GM18867 (cell line): ENCODE data around the gene CYB5A.
"Not testable (repeated sequence)": the region's sequence is repeated elsewhere in the genome, so short reads cannot be mapped to it uniquely, and the experiment has no call there.

Experiments used
- ATAC-seq: cut with Tn5 transposase; IDR thresholded peaks from one replicate; pipeline ENCODE4 v1.9.1; 2021; ENCODE audit warnings: mild to moderate bottlenecking, moderate library complexity; ENCODE audit not compliant: unreplicated experiment

The CYB5A gene

DNA sequence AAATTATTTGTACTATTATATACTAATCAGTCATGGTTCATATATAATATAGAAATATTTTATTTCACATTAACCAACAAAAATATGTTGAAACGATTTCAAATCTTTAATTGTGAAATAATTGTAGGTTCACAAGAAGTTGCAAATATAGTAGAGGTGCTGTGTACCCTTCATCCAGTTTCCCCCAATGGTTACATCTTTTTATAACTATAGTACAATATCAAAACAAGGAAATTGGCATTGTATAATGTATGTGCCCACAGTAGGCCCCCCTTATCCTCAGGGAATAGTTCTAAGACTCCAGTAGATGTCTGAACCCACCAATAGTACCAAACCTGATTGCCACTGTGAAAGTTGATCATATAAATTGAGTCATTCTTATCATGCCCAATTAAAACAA, 7.4 kb upstream of the CYB5A start:
- no peak for ATAC-seq

DNA sequence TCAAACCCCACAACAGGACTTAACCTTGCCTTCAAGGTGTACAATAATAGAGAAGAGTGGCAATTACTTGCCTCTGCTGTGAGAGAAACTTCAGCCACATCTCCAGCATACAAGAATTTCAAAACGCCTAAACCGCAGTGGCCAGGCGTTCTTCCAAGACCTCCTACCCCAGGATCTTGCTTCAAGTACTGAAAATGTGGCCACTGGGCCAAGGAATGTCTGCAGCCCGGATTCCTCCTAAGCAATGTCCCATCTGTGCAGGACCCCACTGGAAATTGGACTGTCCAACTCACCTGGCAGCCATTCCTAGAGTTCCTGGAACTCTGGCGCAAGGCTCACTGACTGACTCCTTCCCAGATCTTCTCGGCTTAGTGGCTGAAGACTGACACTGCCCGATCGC, 2.8 kb upstream of the CYB5A start:
- ATAC-seq: no peak

DNA sequence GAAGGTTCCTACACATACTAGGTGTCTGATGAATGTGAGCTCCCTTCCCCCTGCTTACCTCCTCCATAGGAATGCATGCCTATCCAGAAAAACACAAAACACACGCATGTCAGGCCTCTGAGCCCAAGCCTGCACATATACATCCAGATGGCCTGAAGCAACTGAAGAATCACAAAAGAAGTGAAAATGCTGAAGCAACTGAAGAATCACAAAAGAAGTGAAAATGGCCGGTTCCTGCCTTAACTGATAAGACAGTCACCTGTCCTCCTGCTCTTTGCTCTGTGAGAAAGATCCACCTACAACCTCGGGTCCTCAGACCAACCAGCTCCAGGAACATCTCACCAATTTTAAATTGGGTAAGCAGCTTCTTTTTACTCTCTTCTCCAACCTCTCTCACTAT, 1.2 kb upstream of the CYB5A start:
- ATAC-seq: not testable (repeated sequence)

DNA sequence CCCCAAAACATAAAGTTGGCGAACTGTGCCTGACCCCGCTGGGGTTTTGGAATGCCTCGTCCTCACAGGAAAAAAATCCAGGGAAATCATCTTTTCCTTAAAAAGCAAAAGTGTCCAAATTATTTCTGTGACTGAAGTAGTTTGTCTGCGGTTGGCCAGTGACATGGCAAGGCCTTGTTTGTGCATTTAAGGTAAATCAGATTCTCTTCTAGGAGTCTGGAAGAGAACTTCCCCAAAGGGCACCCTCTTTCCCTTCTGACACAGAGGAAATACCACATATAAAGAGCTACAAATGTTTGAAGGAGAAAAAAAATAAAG, 737 bp upstream of the CYB5A start:
- no peak for ATAC-seq

DNA sequence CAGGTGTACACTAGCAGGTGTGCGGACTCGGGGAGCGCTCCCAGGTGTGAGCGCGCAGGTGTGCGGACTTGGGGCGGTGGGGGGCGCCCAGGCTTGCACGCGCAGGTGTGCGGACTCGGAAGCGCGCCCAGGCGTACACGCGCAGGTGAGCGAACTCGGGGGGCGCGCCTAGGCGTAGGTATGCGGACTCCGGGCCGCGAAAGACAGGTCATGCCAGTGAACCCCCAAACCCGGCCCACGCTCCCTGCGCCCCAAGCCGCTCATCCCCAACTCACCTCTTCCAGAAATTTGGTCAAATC, 342 bp downstream of the CYB5A start:
- ATAC-seq: no peak

DNA sequence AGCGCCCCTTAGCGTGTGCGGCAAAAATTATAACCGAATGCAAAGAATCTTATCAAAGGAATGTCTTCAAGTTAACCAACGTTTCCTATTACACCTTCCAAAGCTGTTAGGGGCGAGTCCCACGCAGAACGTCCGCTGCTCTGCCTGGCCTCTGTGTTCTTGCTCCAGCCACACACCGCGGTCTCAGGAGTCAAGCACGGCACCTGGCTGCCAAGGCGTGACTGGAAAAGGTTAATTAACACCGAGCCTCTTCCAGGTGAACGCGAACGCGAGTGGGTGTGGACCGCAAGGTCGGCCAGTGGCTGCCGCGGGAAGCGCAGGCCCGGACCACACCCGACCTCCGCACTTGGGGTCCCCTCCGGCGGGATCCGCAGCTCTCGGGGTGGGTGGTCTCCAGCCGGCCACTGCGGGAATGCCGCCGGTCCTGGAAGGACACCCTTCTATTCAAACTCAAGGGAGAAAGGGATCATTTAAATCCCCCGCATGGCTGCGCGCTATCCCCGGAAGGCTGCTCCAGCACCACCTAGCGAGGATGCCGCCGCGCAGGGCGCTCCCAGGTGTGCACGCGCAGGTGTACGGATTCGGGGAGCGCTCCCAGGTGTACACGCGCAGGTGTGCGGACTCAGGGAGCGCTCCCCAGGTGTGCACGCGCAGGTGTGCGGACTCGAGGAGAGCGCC, 830 bp downstream of the CYB5A start:
- no peak for ATAC-seq

DNA sequence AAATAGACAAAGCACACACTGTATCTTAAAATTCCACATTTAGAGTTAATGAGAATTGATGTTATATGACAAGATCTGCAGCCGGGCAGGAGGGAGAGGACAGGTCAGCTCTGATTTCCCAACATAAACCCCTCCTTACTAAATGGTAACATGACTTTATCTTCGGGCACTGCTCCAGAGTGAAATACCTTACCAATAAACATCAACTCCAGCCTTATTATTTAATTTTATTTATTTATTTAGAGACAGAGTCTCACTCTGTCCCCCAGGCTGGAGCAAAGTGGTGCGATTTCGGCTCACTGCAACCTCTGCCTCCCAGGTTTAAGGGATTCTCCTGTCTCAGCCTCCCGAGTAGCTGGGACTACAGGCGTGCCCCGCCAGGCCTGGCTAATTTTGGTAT, 1.7 kb downstream of the CYB5A start:
- ATAC-seq: no peak

DNA sequence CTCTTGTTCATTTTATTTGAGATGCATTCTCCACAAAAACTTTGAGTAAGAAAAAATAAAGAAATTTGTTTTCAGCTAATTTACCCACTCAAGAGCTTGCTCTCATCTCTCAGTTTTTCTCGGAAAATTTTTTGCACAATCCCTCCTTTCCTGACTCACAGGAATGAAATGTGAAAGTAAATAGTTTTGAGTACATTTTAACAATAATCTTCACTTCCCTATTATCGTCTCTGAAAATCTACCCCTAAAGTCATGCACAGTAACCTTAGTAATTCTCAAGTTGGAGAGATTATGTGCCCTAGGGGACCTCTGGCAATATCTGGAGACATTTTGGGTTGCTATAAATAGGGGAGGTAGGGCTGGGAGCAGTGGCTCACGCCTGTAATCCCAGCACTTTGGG, 2.6 kb downstream of the CYB5A start:
- no peak for ATAC-seq

DNA sequence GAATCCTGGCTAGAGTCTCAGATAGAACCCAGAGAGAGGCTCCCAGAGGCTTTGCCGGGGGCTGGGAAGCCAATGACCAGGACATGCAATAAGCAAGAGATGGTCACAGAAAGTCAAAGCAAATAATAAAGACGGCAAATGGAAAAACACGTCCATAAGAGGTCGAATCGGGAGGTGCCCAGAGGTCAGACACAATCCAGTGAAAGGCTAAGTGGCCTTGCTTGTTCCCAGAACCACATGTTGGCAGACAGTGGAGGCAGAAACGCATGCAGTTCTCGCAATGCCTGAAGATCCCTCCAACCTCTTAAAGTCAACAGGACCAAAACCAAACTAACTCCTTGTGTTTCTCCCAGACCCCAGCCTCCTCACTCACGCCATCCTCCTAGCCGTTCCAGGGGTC, 3.0 kb downstream of the CYB5A start:
- ATAC-seq: no peak

DNA sequence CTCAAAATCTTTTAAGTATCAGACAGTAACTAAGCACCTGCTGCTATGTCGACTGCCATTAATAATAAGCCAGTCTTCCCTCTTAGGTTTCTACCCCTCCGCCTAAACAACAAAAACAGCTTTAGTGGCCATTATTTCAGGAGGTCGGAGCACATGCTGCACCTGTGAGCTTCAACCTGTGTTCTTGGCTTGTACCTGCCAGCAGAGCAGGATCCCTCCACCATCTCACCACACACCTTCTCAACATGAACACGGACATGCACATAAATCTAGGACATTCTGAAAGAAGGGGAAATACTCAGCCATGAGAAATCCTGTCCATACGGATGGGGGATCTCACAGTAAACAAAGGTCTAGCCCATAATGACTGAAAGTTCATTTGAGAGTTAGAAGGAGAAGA, 3.7 kb downstream of the CYB5A start:
- ATAC-seq: no peak

DNA sequence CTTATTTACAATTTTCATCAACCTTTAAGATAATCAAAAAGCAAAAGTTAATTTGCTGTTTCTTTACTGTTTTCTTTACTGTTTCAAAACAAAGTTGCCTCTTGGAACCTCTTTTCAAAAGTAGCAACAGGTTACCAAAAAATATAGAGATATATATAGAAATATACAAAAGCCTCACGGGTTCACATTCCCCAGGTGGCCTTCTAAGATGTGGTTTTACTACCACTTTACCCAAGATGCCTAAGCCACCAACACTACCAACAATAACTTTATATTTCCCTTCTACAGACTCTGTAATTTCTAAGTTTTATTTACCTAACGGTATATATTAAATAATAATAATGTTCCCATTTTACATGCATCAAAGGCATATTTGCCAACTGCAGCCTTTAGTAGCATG, 4.9 kb downstream of the CYB5A start:
- ATAC-seq: no peak

DNA sequence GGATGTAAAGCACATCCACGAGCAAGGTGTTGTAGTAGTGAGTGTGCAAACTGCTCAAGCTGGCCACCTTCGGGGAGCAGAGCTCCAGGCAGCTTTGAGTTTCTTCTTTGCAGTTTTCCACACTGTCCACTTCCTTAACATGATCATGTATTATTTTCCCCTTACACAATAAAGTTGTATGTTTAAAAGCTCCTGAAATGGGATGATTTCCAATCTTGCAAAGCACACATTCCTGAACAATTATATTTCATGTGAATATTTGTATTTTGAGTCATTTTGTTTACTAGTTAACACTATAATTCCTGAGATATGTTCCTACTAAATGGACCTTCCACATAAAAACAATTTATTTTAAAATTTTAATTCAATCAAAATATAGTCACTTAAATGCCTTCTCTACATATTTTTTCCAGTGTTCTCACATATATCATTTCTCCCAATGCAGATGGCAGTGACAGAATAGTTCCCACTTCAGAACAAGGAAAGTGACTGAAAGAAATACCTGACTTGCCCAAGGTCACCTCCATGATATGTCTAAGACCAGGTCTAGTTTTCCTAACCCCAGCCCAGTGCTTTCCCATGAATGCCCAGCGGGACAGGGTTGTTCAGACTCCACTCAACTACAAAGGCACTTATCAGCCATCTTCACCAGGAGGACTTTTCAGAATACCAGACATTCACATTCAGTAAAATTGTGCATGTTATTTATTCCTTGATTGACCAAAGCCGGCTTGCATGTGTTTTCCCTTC, 5.5 kb downstream of the CYB5A start:
- no peak for ATAC-seq

DNA sequence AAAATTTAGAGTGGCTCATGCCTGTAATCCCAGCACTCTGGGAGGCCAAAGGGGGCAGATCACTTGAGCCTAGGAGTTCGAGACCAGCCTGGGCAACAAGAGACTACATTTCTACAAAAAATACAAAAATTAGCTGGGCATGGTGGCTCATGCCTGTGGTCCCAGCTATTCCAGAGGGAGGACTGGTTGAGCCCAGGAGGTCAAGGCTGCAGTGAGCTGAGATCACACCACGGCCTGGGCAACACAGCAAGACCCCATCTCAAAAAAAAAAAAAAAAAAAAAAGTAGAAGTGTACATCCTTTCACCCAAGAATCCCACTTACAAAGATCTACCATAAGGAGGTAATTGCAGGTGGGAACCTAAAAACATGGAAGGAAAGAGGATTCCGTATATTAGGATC, 6.2 kb downstream of the CYB5A start:
- ATAC-seq: not testable (repeated sequence)

DNA sequence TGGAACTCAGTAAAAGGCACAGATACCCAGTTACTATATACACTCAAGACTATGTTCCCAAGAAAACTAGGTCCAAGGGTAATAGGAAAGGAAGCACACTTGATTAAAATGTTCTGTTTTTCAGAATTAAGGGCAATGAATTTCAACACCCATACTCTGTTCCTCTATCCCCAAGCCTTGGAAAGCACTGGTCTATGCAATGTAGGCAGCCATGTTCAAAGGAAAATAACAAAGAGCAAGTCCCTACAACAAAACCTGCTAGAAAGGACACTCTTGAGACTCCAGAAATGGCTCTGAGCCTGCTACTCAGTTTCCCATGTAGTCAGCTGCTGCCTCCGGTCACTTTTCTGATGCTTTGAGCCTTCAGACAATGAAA, 6.8 kb downstream of the CYB5A start:
- ATAC-seq: no peak

DNA sequence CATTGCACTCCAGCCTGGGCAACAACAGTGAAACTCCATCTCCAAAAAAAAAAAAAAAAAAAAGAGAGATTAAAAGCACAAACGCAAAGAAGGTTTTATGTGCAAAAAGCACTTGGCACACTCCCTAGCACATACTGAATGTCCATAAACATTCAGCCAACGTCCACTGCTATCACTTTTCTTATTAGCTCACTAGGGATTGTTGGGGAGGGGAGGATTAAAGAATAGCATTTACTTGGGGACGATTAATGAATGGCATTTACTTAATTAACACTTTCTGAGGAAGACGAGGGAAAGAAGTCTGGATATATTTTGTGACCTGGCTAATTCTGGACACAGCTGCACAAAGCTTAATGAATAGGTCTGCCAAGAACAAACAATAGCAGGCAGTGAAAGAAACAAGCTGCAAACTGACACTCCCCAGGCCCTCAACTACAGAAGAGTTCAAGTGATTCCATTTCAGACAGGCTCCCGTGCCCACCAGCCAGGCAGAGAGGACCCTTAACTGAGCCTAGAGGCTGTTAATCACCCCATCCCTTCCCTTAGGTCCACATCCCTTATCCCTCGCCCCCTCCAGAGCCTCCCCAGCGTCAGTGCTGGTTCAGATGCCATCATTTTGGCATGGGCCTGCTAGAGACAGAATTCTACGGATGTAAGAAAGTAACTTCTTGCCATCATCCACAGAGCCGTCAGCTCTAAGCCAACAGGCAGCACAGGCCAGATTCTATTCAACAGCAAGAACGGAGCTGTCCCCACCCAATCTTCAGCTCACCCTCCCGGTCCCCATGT, 7.4 kb downstream of the CYB5A start:
- ATAC-seq: no peak

DNA sequence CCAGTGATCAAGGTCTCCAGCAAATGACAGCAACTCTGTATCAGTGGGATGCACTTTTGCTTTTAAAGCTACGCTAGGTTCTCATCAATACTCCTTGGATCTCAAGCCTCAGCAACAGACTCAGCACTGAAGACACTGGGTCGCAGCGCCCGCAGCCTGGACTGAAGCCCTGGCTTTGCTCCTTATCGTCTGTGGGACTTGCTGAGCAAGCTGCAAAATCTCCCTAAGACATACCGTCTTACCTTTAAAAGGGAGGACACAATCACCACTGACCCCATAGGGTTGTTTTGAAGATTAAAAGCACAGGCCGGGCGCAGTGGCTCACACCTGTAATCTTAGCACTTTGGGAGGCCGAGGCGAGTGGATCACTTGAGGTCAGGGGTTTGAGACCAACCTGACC, 8.1 kb downstream of the CYB5A start:
- no peak for ATAC-seq

DNA sequence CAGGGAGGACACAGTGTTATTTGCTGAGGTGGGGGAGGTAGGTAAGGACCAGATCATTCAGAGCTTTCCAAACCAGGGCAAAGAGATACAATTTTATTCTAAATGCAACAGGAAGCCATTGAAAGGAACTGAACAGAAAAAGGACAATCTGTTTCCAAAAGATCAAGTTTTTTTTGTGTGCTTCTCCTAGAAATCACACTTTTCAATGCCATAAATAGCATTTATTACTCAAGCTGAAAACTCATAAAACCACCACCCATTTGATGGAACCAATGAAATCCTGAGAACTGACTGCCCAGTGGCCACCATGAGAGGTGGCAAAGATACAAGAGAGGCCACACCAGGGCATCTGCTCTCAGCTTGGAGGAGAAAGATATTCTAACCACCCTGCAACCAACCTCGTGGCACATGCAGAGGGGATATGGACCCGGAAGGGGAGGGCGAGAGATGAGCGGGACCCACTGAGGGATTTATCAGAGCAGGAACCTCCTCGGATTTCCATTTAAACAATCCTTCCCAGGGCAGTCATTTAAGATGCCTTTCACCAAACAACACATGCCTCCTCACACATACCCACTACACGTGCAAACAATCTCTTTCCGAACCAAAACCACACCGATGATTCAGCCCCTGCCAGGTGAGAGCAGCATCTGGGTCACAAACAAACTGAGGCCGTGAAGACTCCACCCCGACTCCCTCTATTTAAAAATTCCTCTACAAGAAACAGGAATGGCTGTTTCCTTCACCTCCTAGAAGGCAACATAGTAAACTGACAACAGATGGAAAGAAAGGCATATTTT, 8.8 kb downstream of the CYB5A start:
- no peak for ATAC-seq

DNA sequence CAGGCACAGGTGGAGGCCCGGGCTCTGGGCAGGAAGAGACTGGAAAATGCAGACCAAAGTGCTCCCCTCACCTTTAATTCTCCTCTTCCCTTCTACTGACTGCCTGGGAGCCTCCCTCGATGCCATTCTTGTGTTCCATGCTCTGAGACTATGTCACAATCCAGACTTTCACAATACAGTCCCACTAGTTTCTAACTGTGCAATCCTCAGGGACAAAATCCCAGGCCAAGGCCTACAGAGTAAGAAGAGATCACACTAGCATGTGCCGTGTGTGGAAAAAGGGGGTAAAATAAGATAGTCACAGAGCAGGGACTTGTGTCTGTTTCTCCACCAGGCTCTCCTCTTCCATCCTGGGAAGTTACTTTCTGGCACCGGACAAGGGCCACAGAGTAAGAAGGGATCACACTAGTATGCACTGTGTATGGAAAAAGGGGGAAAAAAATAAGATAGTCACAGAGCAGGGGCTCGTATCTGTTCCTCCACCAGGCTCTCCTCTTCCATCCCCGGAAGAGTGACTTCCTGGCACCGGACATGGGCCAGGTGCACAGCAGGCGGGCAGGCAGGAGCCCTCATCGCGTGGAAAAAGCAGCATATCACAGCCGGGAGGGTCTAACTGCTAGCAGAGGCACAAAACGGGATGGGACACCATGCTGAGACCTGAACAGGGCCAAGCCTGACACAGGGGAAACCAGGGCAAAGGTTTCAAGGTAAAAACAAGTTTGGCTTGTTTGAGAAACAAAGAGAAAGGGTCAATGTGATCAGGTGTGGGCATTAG, 9.6 kb downstream of the CYB5A start:
- no peak for ATAC-seq

DNA sequence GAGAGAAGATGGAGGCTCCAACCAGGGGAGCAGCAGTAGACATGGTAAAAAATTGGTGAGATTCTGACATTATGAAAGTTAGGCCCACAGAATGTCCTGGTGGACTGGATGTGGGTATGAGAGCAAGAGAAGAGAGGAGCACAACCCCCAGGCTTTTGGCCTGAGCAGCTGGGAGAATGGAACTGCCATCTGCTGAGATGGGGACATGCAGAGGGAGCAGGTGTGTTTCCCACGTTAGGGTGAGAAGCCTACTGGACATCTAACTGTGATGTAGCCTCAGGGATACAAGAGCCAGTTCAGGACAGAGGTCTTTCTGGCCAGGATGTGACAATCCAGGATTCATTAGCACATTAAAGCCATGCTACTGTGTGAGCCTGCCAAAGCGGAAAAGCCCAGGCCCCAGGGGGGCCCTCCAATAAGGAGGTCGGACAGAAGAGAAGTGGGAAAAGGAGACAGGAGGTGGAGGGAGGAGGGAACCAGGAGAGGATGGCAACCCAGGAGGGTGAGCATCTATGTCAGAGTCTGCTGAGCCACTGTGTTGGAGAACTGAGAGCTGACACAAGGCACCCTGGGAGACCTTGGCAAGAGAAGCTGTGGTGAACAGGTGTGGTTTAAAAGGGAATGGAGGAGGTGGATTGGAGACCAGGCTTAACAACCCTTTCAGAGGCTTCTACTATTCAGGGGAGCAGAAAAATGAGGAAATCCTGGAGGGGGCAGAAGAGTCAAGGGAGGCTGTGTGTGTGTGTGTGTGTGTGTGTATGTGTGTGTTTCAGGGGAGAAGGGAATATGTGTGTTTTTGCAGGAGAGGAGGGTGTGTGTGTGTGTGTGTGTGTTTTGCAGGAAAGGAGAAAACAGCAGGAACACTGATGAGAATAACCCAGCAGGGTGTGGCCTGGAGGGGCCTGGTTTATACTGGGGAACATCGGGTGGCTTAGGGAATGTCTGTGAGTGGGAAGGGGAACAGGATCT, 10.5 kb downstream of the CYB5A start:
- no peak for ATAC-seq

DNA sequence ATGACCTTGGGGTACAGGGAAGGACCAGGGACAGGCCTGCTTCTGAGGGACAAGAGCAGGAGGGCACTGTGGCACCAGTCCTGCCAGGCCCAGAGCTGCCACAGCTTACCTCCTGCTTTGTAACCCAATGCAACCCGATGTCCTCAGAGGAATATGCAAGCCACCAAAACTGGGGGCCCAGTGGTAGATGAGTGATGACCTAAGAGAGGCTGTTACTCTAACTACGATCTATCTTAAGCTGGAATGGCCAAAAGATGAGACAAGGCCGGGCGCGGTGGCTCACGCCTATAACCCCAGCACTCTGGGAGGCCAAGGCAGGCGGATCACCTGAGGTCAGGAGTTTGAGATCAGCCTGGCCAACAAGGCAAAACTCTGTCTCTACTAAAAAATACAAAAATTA, 12.8 kb downstream of the CYB5A start:
- no peak for ATAC-seq
